Esophagus muscularis mucosa (tissue), 4 donors: ENCODE results near the gene ZNF429.

Source experiments
- EP300 ChIP-seq: sonication (generic); formaldehyde crosslinking; IDR thresholded peaks from one replicate; pipeline ENCODE4 v1.6.1; 2017; ENCODE audit warnings: antibody characterized with exemption
- POLR2A ChIP-seq: fragments of 450-650 bp; IDR thresholded peaks from one replicate; pipeline ENCODE4 v1.6.1; 2017; ENCODE audit warnings: antibody characterized with exemption, moderate library complexity, mild to moderate bottlenecking, low read depth
- POLR2AphosphoS5 ChIP-seq, 2 donors: sonication (generic); formaldehyde crosslinking; IDR thresholded peaks; one replicate each; pipeline ENCODE4 v1.6.1; 2017; ENCODE audit warnings: antibody characterized with exemption in 2 of 2
- TF ChIP-seq, protein P1 (sequence below), 3 experiments: fragments of 200-600 bp in 2 of 3; fragments of 450-650 bp in 1 of 3; sonication (generic) in 2 of 3; IDR thresholded peaks; one replicate each; pipeline ENCODE4 v1.5.1; 2017 to 2019; ENCODE audit warnings: antibody characterized with exemption in 3 of 3, mild to moderate bottlenecking in 2 of 3, moderate library complexity in 1 of 3

DNA sequence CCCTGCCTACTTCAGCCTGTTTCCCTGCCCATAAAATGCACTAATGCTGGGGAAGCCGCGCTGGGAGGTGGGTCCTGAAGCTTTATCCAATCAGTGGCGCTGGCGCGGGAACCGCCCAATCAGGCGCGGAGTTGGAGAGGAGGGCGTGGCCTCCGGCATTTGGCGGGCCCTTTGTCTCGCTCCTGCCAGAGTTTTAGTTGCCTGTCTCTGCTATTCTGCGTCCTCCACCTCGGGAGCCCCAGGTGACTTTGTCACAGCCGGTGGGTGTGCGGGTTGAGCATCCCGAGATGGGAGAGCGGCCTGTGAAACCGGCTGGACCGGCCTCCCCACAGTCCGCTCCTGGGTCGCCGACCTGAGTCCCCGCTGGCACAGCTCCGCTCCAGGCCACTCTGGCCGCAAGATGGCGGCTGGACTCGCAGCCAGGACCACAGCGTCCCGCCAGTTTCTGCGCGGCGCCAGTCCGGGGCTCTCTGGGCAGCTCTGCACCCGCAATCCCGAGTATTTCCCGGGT, 30.7 kb upstream of the ZNF429 start:
- TF ChIP-seq, protein P1, sequence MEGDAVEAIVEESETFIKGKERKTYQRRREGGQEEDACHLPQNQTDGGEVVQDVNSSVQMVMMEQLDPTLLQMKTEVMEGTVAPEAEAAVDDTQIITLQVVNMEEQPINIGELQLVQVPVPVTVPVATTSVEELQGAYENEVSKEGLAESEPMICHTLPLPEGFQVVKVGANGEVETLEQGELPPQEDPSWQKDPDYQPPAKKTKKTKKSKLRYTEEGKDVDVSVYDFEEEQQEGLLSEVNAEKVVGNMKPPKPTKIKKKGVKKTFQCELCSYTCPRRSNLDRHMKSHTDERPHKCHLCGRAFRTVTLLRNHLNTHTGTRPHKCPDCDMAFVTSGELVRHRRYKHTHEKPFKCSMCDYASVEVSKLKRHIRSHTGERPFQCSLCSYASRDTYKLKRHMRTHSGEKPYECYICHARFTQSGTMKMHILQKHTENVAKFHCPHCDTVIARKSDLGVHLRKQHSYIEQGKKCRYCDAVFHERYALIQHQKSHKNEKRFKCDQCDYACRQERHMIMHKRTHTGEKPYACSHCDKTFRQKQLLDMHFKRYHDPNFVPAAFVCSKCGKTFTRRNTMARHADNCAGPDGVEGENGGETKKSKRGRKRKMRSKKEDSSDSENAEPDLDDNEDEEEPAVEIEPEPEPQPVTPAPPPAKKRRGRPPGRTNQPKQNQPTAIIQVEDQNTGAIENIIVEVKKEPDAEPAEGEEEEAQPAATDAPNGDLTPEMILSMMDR (IDR thresholded peaks at IDR 0.05) = no peak
- no peak for TF ChIP-seq POLR2A
- TF ChIP-seq EP300 = no peak
- peak in 1 of 2 donors; percentile 40 for TF ChIP-seq POLR2AphosphoS5 (IDR thresholded peaks at IDR 0.05)
